H1 (cell line): ENCODE data around the gene TRMT44. TPM values are rescaled to one million over a fixed set of nuclear protein-coding genes. Genes with fewer than 3 reads are reported as not detected.

Experiments
- BRCA1 ChIP-seq: IDR thresholded peaks from 2 replicates; pipeline ENCODE4 v1.6.1; 2012; ENCODE audit warnings: low read depth, low read length, improper control_type of control experiment
- CBX5 ChIP-seq: fragments of 300-800, 300-1000 bp; sonication (generic); IDR thresholded peaks from 2 replicates; pipeline ENCODE4 v1.7.1; 2016; ENCODE audit warnings: antibody characterized with exemption, low read length, low read depth
- CBX8 ChIP-seq: fragments of 300-800, 300-1000 bp; sonication (generic); IDR thresholded peaks from 2 replicates; pipeline ENCODE4 v1.7.1; 2016; ENCODE audit warnings: low read depth, low read length, borderline replicate concordance
- CHD2 ChIP-seq: IDR thresholded peaks from 2 replicates; pipeline ENCODE4 v1.6.1; 2012; ENCODE audit warnings: low read length, improper control_type of control experiment
- EZH2 ChIP-seq: fragments of 200-600 bp; sonication (generic); IDR thresholded peaks from 2 replicates; pipeline ENCODE4 v1.7.1; 2012; ENCODE audit warnings: low read depth, mild to moderate bottlenecking, moderate library complexity, low read length, inconsistent platforms; ENCODE audit not compliant: severe bottlenecking
- GABPA ChIP-seq: IDR thresholded peaks from 2 replicates; pipeline ENCODE4 v1.6.1; 2011; ENCODE audit warnings: mild to moderate bottlenecking, low read length, moderate library complexity, borderline replicate concordance; ENCODE audit not compliant: insufficient read depth
- HDAC2 ChIP-seq, 2 experiments: fragments of 300-600 bp in 1 of 2; sonication (generic) in 1 of 2; IDR thresholded peaks; 2 replicates each; pipeline ENCODE4 v1.6.1; 2011 to 2012; ENCODE audit warnings: low read depth in 2 of 2, low read length in 2 of 2, mild to moderate bottlenecking in 2 of 2, moderate library complexity in 2 of 2, borderline replicate concordance in 1 of 2, inconsistent platforms in 1 of 2
- HDAC6 ChIP-seq: IDR thresholded peaks from one replicate; pipeline ENCODE4 v1.7.1; 2012; ENCODE audit warnings: low read depth, mild to moderate bottlenecking, inconsistent platforms, low read length, moderate library complexity
- POLR2A ChIP-seq, 2 experiments: IDR thresholded peaks; 1 replicate in 1 of 2; 2 replicates in 1 of 2; pipeline ENCODE4 v1.6.1; 2011; ENCODE audit warnings: low read depth in 2 of 2, low read length in 2 of 2, mild to moderate bottlenecking in 2 of 2; ENCODE audit errors: control extremely low read depth in 1 of 2
- POLR2AphosphoS5 ChIP-seq: IDR thresholded peaks from 2 replicates; pipeline ENCODE4 v1.6.1; 2011; ENCODE audit warnings: low read depth, low read length
- SAP30 ChIP-seq: fragments of 300-600 bp; sonication (generic); IDR thresholded peaks from 2 replicates; pipeline ENCODE4 v1.7.1; 2012; ENCODE audit warnings: low read length, moderate library complexity, mild to moderate bottlenecking, inconsistent platforms; ENCODE audit not compliant: insufficient read depth, insufficient replicate concordance
- SP2 ChIP-seq: IDR thresholded peaks from 2 replicates; pipeline ENCODE4 v1.6.1; 2012; ENCODE audit warnings: mild to moderate bottlenecking, low read length, inconsistent platforms
- SUZ12 ChIP-seq: fragments of 200-600 bp; sonication (generic); IDR thresholded peaks from 2 replicates; pipeline ENCODE4 v1.6.1; 2012; ENCODE audit warnings: mild to moderate bottlenecking, inconsistent platforms, low read length, moderate library complexity, mixed read lengths
- TBP ChIP-seq: IDR thresholded peaks from 2 replicates; pipeline ENCODE4 v1.6.1; 2011; ENCODE audit warnings: low read depth, low read length, improper control_type of control experiment
- TCF12 ChIP-seq: IDR thresholded peaks from 2 replicates; pipeline ENCODE4 v1.6.1; 2011; ENCODE audit warnings: low read depth, mild to moderate bottlenecking, low read length
- TEAD4 ChIP-seq: IDR thresholded peaks from 2 replicates; pipeline ENCODE4 v1.6.1; 2012; ENCODE audit warnings: low read depth, low read length, inconsistent platforms, mixed read lengths
- YY1 ChIP-seq: IDR thresholded peaks from 2 replicates; pipeline ENCODE4 v1.6.1; 2011; ENCODE audit warnings: low read depth, mild to moderate bottlenecking, low read length
- ZNF274 ChIP-seq: IDR thresholded peaks from 2 replicates; pipeline ENCODE4 v1.7.0; 2012; ENCODE audit warnings: low read length, borderline replicate concordance; ENCODE audit errors: extremely low read depth
- polyA plus RNA-seq, 7 experiments: library from polyadenylated mRNA; depleted of rRNA in 3 of 7; stranded (reverse) in 5 of 7; unstranded in 2 of 7; fragments of >200 nt in 5 of 7; fragments of 200-250 nt in 2 of 7; gene quantifications; 1 replicate in 5 of 7; 2 replicates in 1 of 7; 4 replicates in 1 of 7; pipeline versions ENCODE4 v1.2.1 to v1.2.3, GENCODE V29; 2011 to 2013; ENCODE audit warnings: missing spikeins in 2 of 7, mixed read lengths in 2 of 7
- total RNA-seq: library from RNA; stranded (reverse); fragmentation: NEBNext Ultra II Directional; extraction: Animal tissue kit (Norgen Biotek cat#: 25700); gene quantifications from 2 replicates; pipeline ENCODE4 v1.2.1, GENCODE V29; 2021
- TF ChIP-seq, protein P1 (sequence below), 3 experiments: IDR thresholded peaks; 1 replicate in 2 of 3; 2 replicates in 1 of 3; pipeline versions ENCODE4 v1.5.1 to v1.6.1; 2011; ENCODE audit warnings: low read length in 3 of 3, mild to moderate bottlenecking in 3 of 3, inconsistent platforms in 2 of 3, low read depth in 1 of 3, moderate library complexity in 1 of 3; ENCODE audit not compliant: insufficient read depth in 1 of 3; ENCODE audit errors: control extremely low read depth in 1 of 3
- TF ChIP-seq, protein P2 (sequence below): IDR thresholded peaks from 2 replicates; pipeline ENCODE4 v1.6.1; 2011; ENCODE audit warnings: low read length, improper control_type of control experiment

TRMT44 gene
- total and polyA plus RNA-seq, 2 of the 8 experiments (the other 6 are each of a cell fraction or from before 2014, with no cell fraction given), result 8.6 to 23.9 TPM

DNA sequence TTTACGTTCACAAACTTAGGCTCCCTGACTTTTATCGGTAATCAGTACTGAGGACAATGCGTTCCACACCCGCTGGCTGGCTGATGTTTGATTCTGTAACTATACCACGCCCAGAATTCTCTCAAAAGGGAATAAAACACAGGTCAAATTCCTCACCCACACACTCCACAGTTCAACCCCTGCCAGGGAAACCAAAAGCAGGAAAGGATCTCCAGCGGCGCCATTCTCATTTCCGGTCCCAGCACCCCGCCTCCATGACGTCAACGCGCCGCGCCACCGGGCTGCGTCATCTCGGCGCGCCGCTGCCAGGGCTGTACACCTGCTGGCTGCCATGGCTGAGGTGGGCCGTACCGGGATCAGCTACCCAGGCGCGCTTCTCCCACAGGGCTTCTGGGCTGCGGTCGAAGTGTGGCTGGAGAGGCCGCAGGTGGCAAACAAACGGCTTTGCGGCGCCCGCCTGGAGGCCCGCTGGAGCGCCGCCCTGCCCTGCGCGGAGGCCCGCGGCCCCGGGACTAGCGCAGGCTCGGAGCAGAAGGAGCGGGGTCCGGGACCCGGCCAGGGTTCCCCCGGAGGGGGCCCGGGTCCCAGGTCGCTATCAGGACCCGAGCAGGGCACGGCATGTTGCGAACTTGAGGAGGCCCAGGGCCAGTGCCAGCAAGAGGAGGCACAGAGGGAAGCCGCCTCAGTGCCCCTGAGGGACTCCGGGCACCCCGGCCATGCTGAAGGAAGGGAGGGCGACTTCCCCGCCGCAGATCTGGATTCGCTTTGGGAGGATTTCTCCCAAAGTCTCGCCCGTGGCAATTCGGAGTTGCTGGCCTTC is at the start of gene TRMT44, which contains the start of gene ACOX3 (continued):
- TF ChIP-seq ZNF274 (no peak), SAP30 (no peak), YY1 (peak; percentile 93), CHD2 (peak; percentile 48; the same call in 1 of the 2 replicates), CBX8 (no peak), TCF12 (peak; percentile 67; the same call in 1 of the 2 replicates), POLR2A (IDR thresholded peaks at IDR 0.05; ENCODE audit: control extremely low read depth in 1 of 2, low read depth in 2 of 2, low read length in 2 of 2) (peak; percentile 37 to 78), HDAC2 (IDR thresholded peaks at IDR 0.05; ENCODE audit: borderline replicate concordance in 1 of 2, low read depth in 2 of 2, low read length in 2 of 2) (peak in 1 of 2 experiments; percentile 45; a peak in 1 of 4 replicates), SP2 (no peak), TEAD4 (0 out of 2 replicates have a peak, but pooled peaks have one; percentile 36), CBX5 (no peak), EZH2 (no peak), TBP (peak; percentile 85), SUZ12 (no peak), GABPA (peak; percentile 91), POLR2AphosphoS5 (peak; percentile 89), HDAC6 (no peak), BRCA1 (peak; percentile 67; the same call in 1 of the 2 replicates)
- TF ChIP-seq, protein P1, sequence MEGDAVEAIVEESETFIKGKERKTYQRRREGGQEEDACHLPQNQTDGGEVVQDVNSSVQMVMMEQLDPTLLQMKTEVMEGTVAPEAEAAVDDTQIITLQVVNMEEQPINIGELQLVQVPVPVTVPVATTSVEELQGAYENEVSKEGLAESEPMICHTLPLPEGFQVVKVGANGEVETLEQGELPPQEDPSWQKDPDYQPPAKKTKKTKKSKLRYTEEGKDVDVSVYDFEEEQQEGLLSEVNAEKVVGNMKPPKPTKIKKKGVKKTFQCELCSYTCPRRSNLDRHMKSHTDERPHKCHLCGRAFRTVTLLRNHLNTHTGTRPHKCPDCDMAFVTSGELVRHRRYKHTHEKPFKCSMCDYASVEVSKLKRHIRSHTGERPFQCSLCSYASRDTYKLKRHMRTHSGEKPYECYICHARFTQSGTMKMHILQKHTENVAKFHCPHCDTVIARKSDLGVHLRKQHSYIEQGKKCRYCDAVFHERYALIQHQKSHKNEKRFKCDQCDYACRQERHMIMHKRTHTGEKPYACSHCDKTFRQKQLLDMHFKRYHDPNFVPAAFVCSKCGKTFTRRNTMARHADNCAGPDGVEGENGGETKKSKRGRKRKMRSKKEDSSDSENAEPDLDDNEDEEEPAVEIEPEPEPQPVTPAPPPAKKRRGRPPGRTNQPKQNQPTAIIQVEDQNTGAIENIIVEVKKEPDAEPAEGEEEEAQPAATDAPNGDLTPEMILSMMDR (IDR thresholded peaks at IDR 0.05; ENCODE audit: control extremely low read depth in 1 of 3, insufficient read depth in 1 of 3, low read depth in 1 of 3, low read length in 3 of 3), result no peak
- TF ChIP-seq, protein P2, sequence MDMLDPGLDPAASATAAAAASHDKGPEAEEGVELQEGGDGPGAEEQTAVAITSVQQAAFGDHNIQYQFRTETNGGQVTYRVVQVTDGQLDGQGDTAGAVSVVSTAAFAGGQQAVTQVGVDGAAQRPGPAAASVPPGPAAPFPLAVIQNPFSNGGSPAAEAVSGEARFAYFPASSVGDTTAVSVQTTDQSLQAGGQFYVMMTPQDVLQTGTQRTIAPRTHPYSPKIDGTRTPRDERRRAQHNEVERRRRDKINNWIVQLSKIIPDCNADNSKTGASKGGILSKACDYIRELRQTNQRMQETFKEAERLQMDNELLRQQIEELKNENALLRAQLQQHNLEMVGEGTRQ, result no peak
